Measurements from ENCODE around the gene CSNK1A1.

CSNK1A1 gene

DNA sequence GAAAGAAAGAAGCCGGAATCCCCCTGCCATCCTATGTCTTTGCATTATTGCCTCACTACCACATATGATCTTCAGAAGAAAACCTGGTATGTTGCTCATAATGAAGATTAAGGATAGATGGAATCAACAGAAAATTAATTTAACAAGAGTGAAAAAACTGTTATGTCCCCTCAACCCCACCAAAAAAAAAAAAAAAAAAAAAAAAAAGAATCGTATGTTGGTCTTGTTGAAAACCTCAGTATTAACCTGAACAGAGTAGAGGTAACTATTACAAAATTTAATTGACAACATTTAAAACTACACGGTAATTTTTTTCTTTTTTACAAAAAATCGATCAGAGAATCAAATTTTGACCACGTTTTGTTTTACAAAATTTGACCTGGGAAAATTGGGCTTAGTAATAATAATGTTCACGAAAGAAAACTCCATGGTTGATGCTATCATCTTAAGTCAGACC is 827 bp upstream of the CSNK1A1 start:
- POLR2A ChIA-PET, result interaction anchor here (0.8 to 2.8 kb wide), 8 partner anchors 9 to 118 kb away, joined by 3 to 23 read pairs (median 5); no protein-coding TSS in a partner anchor
- TF ChIP-seq CTCF (IDR thresholded peaks at IDR 0.05; ENCODE audit: insufficient read depth, low read length, missing control alignments), result no peak
- DNase-seq (ENCODE audit: low read depth, low spot score), result no peak
- CTCF ChIA-PET, result interaction anchor here (0.7 to 15.7 kb wide), 20 partner anchors 9 to 598 kb away, joined by 3 to 678 read pairs (median 5); no protein-coding TSS in a partner anchor
- H3K4me3 ChIP-seq (ENCODE audit: low read depth, low read length), result peak overlapping the region; percentile 95

- no peak for TF ChIP-seq CTCF (IDR thresholded peaks at IDR 0.05; ENCODE audit: insufficient read depth, low read length, missing control alignments)
- POLR2A ChIA-PET, result interaction anchor here (0.7 to 2.8 kb wide), 12 partner anchors 8 to 144 kb away, joined by 3 to 23 read pairs (median 6); no protein-coding TSS in a partner anchor
- peak overlapping the region; percentile 95 for H3K4me3 ChIP-seq (ENCODE audit: low read depth, low read length)
- no peak for DNase-seq (ENCODE audit: low read depth, low spot score)
- CTCF ChIA-PET, result interaction anchor here (0.7 to 15.7 kb wide), 19 partner anchors 8 to 230 kb away, joined by 3 to 678 read pairs (median 5); no protein-coding TSS in a partner anchor
Measured at GRCh38 chr5:149550594-149551226, 529 bp downstream of the CSNK1A1 start.

- ChIA-PET POLR2A (interaction anchor here (0.7 to 2.8 kb wide), 8 partner anchors 9 to 143 kb away, joined by 4 to 23 read pairs (median 6); no protein-coding TSS in a partner anchor), CTCF (interaction anchor here (0.7 to 15.7 kb wide), 10 partner anchors 11 to 227 kb away, joined by 3 to 678 read pairs (median 4); no protein-coding TSS in a partner anchor)
- no peak for TF ChIP-seq CTCF (IDR thresholded peaks at IDR 0.05; ENCODE audit: insufficient read depth, low read length, missing control alignments)
- H3K4me3 ChIP-seq (ENCODE audit: low read depth, low read length), result peak overlapping the region; percentile 95
- DNase-seq (ENCODE audit: low read depth, low spot score), result no peak
Measured at GRCh38 chr5:149550268-149550583, 1.0 kb downstream of the CSNK1A1 start.

- DNase-seq (ENCODE audit: low read depth, low spot score), result no peak
- no peak for TF ChIP-seq CTCF (IDR thresholded peaks at IDR 0.05; ENCODE audit: insufficient read depth, low read length, missing control alignments)
- ChIA-PET POLR2A (interaction anchor here (0.8 to 2.8 kb wide), 10 partner anchors 8 to 143 kb away, joined by 3 to 23 read pairs (median 5); no protein-coding TSS in a partner anchor), CTCF (interaction anchor here (1.0 to 15.7 kb wide), 10 partner anchors 12 to 106 kb away, joined by 3 to 678 read pairs (median 4); no protein-coding TSS in a partner anchor)
- peak overlapping the region; percentile 95 for H3K4me3 ChIP-seq (ENCODE audit: low read depth, low read length)
Measured at GRCh38 chr5:149549461-149550267, 1.6 kb downstream of the CSNK1A1 start.

- ChIA-PET CTCF (interaction anchor here (1.9 kb wide), 1 partner anchor 104 kb away, joined by 10 read pairs; no protein-coding TSS in a partner anchor), POLR2A (no interaction called here)
- no peak for DNase-seq (ENCODE audit: low read depth, low spot score)
- TF ChIP-seq CTCF (IDR thresholded peaks at IDR 0.05; ENCODE audit: insufficient read depth, low read length, missing control alignments), result no peak
- H3K4me3 ChIP-seq (ENCODE audit: low read depth, low read length), result peak overlapping the region; percentile 10; the same call in 1 of the 2 replicates
Measured at GRCh38 chr5:149546974-149547373, 4.3 kb downstream of the CSNK1A1 start.

All from AG04449 (cell line).